GM21619 (cell line): Measurements from ENCODE around the gene RCBTB2.
A peak's percentile ranks its signal among the peaks of the same experiment; 100 is the strongest.
"Not testable (repeated sequence)": the region's sequence is repeated elsewhere in the genome, so short reads cannot be mapped to it uniquely, and the experiment has no call there.

ENCODE experiments used
- ATAC-seq: cut with Tn5 transposase; IDR thresholded peaks from one replicate; pipeline ENCODE4 v1.9.1; 2021; ENCODE audit not compliant: unreplicated experiment

The RCBTB2 gene

DNA sequence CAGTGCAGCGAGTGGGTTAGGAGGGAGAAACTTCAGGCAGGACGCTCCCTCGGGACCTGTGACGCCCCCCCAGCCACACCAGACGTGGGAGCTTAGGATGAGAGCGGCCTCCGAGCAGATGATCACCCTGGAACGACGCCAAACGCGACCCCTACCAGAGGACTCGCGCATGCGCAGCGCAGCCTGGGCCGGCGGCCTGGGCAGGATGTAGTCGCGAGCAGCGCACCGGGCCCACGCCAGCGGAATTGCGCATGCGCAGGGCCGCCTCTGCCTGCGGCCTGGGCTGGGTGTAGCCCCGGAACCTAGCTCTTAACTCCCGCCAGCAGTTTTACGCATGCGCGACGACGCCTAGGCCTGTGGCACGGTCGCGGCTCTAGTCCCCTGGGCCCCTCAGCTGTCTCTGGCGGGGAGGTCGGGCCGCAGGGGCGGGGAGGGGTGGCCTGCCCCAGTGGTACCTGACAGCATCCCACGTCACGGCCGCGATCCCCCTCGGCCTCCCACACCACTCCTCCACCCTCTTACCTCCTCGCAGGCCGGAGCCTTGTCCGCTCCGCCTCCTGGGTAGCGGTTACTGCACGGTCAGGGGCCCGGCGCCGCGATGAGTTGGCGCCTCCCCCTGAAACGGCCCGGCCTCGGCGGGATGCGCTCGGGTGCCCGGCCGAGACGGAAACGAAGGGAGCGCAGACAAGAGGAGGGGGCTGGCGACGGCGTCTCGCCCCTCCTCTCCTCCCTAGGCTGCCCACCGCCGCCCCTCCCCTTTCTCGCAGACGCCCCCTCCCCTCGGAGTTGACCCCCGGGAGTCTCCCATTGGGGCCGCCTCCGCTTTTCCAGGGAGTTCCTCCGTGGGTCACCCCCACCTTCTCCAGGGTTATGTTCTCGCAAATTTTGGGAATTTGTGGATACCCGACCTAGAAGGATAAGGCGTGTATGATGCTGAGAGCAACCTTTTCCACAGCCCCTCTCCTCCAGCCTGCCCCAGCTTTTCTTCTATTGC, at the start of gene RCBTB2:
TSS of gene RCBTB2 (minus strand) at position 575 of the 994 bp plus-strand sequence. CDS start 11,141 bp downstream, outside the sequence.
- ATAC-seq, result peak; percentile 75

- ATAC-seq, result no peak
These were observed 49.2 kb upstream of the RCBTB2 start for GRCh38 chr13:48582084-48582483.

DNA sequence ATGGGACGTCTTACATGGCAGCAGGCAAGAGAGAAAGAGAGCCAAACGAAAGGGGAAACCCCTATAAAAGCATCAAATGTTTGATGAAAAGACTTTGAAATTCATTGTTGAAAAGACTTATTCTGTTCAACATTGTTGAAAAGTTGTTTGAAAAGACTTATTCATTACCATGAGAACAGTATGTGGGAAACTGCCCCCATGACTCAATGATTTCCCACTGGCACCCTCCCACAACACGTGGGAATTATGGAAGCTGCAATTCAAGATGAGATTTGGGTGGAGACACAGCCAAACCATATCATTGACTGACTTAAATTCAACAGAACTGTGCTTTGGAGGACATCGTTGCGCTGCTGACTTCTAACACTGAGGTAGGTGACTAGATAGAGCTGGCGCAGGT, 48.0 kb upstream of the RCBTB2 start:
- ATAC-seq, result no peak

DNA sequence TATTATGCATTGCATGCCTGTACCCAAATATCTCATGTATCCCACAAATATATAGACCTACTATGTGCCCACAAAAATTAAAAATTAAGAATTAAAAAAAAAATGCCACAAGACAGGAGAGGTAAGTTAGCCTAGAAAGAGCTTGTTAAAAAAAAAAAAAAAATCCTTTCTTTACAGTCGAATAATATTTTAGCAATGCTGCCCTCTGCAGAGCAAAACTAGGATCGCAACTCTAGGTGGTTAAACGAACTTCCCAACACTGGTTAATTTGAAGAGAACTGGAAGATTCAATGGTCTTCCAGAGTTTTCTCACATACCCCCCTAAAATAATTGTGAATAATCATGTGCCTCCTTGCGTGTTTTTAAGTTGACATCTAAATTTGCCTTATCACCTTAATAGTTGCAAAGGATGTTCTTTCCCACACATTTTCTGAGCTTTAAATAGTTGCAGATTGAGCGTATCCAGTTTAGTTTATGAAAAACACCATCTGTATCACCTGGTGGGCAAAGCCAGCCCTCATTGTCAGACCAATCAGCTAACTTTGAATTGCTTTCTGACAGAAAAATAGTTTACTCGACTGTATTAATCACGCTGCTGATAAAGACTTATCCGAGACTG, 47.4 kb upstream of the RCBTB2 start:
- no peak for ATAC-seq

DNA sequence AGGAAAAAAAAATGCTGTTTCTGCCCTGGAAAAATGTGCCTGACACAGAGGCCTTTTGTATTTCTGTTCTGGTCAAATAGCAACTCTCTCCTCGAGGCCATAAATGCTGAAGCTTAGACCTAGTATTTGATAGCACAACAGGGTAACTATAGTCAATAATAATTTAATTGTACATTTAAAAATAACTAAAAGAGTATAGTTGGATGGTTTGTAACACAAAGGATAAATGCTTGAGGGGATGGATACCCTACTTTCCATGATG, 47.0 kb upstream of the RCBTB2 start:
- not testable (repeated sequence) for ATAC-seq

DNA sequence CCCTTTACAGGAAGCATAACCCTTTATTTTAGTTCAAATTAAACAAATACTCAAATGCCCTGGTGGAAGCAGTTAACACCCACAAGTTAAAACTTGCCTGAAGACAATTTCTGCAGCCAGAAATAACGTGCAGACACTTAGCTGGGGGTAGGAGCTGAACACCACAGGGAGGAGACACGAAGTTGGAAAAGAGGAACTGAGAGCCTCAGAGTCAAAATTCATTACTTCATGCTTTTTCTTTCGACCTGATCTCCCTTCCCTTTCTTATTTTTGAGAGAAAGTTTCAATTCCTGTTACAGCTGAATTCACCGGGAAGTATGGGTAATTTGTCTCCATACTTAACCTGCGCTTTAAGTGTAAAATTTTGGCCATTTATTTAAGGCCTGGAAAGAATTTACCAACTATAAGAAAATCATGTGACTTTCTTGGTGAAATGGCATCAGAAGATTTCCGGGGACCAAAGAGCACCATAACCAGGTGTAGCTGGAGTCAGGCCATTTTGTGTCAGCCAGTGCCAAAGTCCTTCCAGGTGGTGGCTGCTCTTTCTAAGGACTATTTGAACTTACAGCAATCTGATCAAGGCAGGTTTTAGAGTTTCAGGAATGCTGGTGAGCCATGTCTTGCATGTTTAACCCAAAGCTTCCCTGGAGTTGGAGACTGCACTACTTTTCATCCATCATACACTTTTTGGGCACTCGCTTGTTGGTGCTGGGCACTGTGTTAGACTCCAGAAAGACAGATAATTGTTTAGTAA, 46.5 kb upstream of the RCBTB2 start:
- ATAC-seq, result peak; percentile 85

GRCh38 chr13:48578516-48579164, 45.8 kb upstream of the RCBTB2 start:
- ATAC-seq, result peak; percentile 49

DNA sequence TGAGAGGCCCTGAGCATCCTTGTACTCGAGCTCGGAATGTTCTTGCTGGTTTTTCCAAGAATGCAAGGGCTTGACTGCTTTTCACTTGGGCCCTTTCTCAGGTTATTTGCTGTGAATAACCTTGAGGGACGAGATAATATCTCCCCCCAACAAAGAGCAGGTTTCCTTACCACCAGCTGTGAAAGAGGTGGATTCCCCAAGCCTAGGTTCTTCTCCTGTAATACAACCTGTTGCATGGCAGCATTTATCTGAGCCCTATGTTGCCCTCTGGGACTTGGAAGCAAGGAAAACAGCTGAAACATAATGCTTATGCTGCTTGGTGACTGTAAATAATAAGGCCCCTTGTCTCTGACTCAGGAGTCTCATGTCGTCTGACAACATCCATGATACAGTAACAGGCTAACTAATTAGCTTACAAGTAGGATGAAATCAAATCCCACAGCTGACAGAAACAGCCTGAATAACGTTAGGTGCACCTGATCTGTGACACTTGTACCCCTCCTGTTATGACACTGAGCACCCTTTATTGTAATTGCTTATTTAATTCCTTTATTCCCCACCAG, 43.6 kb upstream of the RCBTB2 start:
- ATAC-seq, result no peak

- ATAC-seq, result no peak
These were observed 42.2 kb upstream of the RCBTB2 start for GRCh38 chr13:48575031-48575430.

- no peak for ATAC-seq
These were observed 41.3 kb upstream of the RCBTB2 start for GRCh38 chr13:48574041-48574796.

DNA sequence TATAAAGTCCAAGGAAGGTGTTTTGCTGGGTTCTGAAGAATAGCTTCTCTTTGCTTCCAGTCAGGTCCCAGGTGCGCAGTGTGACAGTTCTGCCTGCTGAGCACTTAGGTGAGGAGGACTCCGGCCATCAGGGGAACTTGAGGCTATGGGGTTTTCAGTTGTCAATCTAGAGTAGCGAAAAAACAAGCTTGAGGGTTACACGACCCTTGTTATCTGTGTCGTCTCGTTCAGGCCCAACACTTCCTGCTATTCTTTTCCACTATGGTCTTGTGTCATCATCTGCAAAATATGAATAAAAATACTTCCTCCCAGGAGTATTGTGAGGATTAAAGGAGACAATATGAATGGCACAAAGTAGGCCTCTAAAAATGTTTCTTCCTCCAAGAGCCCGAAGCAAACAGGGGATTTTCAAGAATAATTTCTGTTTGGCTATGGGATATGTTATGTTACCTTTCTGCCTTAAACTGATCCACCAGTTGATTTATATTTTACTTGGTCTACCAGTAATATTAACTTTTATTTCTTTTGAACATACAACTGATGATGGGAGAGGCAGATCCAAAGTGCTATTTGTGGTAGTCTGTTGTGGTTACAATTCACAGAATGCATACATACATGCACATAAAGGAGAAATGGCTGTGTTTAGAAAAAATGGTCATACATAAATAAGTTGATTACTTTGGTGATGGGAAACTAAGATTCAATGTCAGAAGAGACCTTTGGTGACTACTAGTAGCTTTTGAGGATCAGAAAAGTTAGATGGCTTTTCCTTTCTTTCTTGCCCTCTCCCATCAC, 40.5 kb upstream of the RCBTB2 start:
- ATAC-seq, result no peak

- no peak for ATAC-seq
These were observed 38.4 kb upstream of the RCBTB2 start for GRCh38 chr13:48571126-48571913.

DNA sequence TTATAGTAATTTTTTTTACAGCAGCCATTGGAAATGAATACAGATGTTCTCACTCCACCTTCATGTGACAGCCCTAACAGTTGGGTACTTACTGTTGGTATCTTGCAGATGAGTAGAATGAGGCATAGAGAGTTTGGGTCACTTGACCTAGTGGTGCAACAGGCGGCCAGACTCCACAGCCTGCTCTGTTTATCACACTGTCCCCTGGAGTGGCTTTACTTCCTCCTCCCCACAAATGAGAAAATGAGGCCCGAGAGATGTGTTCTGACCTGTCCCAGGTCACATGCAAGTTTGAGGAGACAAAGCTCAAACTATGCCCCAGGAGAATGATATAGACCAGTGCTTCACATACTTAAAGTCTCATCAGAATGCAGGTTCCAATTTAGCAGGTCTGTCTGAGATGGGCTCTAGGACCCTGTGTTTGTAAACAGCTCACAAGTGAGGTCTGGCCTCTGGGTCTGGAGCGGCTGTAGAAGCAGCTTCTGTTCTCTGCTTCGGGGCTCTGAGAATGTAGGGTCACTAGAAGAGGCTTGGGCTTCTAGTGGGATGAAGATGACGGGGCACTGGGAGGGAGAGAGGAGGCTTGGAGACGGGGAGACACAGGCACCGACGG, 37.4 kb upstream of the RCBTB2 start:
- no peak for ATAC-seq

GRCh38 chr13:48569104-48569666, 36.3 kb upstream of the RCBTB2 start:
- no peak for ATAC-seq

DNA sequence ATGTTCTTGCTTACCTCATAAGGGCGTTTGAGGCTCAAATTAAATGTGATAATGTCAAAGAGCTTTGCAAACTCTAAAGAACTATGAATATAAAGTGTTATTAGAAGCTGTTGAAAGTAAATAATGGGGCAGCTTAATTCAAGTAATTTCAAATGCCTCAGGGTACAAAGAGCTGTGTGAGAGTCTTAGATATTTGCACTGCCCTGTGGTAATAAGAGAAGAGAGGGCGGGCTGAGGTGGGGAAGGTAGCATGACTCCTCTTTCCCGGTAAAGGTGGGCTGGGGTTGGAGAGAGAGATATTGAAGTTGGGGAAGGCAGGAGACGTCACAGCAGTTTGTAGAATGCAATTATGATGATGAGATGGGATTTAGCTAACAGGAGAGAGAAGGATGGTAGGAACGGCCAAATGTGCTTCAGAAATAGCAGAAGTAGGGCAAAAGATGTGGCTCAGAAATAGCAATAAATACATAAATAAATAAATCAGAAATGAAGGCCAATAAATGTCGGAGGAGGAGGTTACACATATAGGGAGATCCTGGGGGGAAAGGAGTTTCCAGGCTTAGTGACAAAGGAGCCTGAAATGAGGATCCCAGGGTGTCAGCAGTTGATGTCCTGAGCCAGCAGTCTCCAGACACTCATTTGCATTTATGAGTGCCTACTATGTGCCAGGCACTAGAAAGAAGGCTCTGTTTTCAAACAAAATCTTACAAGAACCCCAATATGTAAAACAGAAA, 35.7 kb upstream of the RCBTB2 start:
- no peak for ATAC-seq

- no peak for ATAC-seq
These were observed 34.9 kb upstream of the RCBTB2 start for GRCh38 chr13:48567515-48568369.
